Pancreas (tissue), 10 donors: ENCODE data around the gene KCNK6. TPM values are rescaled to one million over a fixed set of nuclear protein-coding genes. Genes with fewer than 3 reads are reported as not detected.
"Not testable (repeated sequence)": the region's sequence is repeated elsewhere in the genome, so short reads cannot be mapped to it uniquely, and the experiment has no call there.

Source experiments
- ATAC-seq, 4 donors: fragments of 200-7000 bp; cut with Tn5 transposase; one replicate each; pipeline versions ENCODE4 v1.8.0 to v1.9.1; 2020; ENCODE audit warnings: mild to moderate bottlenecking in 4 of 4, moderate library complexity in 4 of 4
- DNase-seq, 6 donors: peaks; one replicate each; pipeline ENCODE4 v3.0.0-alpha.2; 2020
- FAIRE-seq: peaks from 2 replicates; lab custom pipeline; 2012; peaks lifted over from hg19 to GRCh38; lab: Jason Lieb, UNC
- H3K27ac ChIP-seq, 4 donors: fragments of 200-600 bp; sonication (generic); 1 replicate in 3 of 4; 2 replicates in 1 of 4; pipeline versions ENCODE4 v1.5.0 to v1.8.0; 2020
- H3K27me3 ChIP-seq, 4 donors: fragments of 200-600 bp; one replicate each; pipeline ENCODE4 v1.8.0; 2021
- H3K36me3 ChIP-seq, 3 donors: fragments of 200-600 bp; sonication (generic) in 1 of 3; one replicate each; pipeline versions ENCODE4 v1.5.0 to v1.8.0; 2020 to 2021
- H3K4me1 ChIP-seq, 3 donors: fragments of 200-600 bp; one replicate each; pipeline ENCODE4 v1.8.0; 2021
- H3K4me3 ChIP-seq, 4 donors: fragments of 200-600 bp; sonication (generic) in 2 of 4; one replicate each; pipeline versions ENCODE4 v1.5.0 to v1.8.0; 2020 to 2021
- H3K9me3 ChIP-seq, 4 donors: fragments of 200-600 bp; one replicate each; pipeline ENCODE4 v1.8.0; 2021
- CTCF ChIP-seq, 4 donors: fragments of 200-600 bp; sonication (generic) in 3 of 4; IDR thresholded peaks; one replicate each; pipeline versions ENCODE4 v1.5.0 to v1.8.0; 2021; ENCODE audit warnings: antibody characterized with exemption in 4 of 4
- WGBS, 2 donors: extraction: QIAGEN DNeasy Blood & Tissue Kit; methylation state at CpG; one replicate each; pipeline ENCODE4 v1.1.7; 2013; 5-methylcytosine and 5-hydroxymethylcytosine counted together
- intact Hi-C, 3 donors: fragments of 100-400 bp; cut with DNase I; formaldehyde crosslinking; loops; one replicate each; pipeline versions ENCODE4 v1.11.1 to v1.14.2; 2022
- polyA plus RNA-seq, 2 donors: library from polyadenylated mRNA; stranded (reverse); fragments of 200-250 nt; gene quantifications; one replicate each; pipeline ENCODE4 v1.2.3, GENCODE V29; 2013
- total RNA-seq, 6 donors: library from RNA; stranded (reverse); fragmentation: NEBNext Ultra II Directional in 4 of 6; extraction: Animal tissue kit (Norgen Biotek cat#: 25700) in 4 of 6; gene quantifications; one replicate each; pipeline versions ENCODE4 v1.2.1 to v1.2.4, GENCODE V29; 2021 to 2023
- donor health status: healthy with polysubstance abuse.
- donor health status: DM: no; HTN: no; CAD: no; lungs with moderate emphysema.
- donor health status: DM: no; HTN: no; CAD: no.
- donor health status: control.
- donor health status: control.
- donor health status: Bipolar disorder and iron deficiency.
- donor health status: DM: yes; HTN: yes; CAD: no.
- donor health status: DM: no; HTN: no; CAD: no.
- donor health status: DM: no; HTN: no; CAD: no.
- donor health status: DM: yes; HTN: yes; CAD: no.

KCNK6 gene
- total and polyA plus RNA-seq, 8 donors, result 3.9 to 9.5 (median 6.5) TPM

- TF ChIP-seq CTCF (IDR thresholded peaks at IDR 0.05), result no peak
- 1 to 3% methylated on average over 65 to 68 of the region's 68 CpGs for WGBS, 2 donors
- DNase-seq (peak; percentile 68 to 89 (median 84)), ATAC-seq (peak; percentile 73 to 86 (median 82)), FAIRE-seq (no peak)
- H3K9me3 ChIP-seq, result no peaks in the 10 kb centered on the region
- peak overlapping the region in 2 of 4 donors; percentile 4 to 44 for H3K27ac ChIP-seq
- peaks cover 0 to 12% (median 0%) of the 10 kb centered on the region in 4 donors for H3K27me3 ChIP-seq
- H3K36me3 ChIP-seq, result no peaks in the 10 kb centered on the region
- intact Hi-C loops, result no loop called here
- H3K4me1 ChIP-seq, result peaks cover 0 to 2% (median 0%) of the 10 kb centered on the region in 3 donors
- H3K4me3 ChIP-seq, result peak overlapping the region; percentile 34 to 76 (median 52)
These were observed 42.7 kb downstream of the KCNK6 start for GRCh38 chr19:38362076-38362945.

- WGBS, 2 donors, result 66 to 69% methylated on average over 14 to 15 of the region's 16 CpGs
- peaks cover 0 to 12% (median 0%) of the 10 kb centered on the region in 4 donors for H3K27me3 ChIP-seq
- H3K36me3 ChIP-seq, H3K4me1 ChIP-seq, H3K9me3 ChIP-seq, ATAC-seq, intact Hi-C loops, DNase-seq, FAIRE-seq, H3K27ac ChIP-seq: not testable (repeated sequence)
- peak overlapping the region in 2 of 4 donors; percentile 50 to 76 for H3K4me3 ChIP-seq
These were observed 43.5 kb downstream of the KCNK6 start for GRCh38 chr19:38362946-38363688.

GRCh38 chr19:38367041-38367440 lies 47.4 kb downstream of the KCNK6 start:
- Histone ChIP-seq H3K36me3 (no peaks in the 10 kb centered on the region), H3K4me1 (no peaks in the 10 kb centered on the region), H3K4me3 (no peak overlapping the region), H3K9me3 (no peaks in the 10 kb centered on the region), H3K27ac (no peak overlapping the region), H3K27me3 (no peaks in the 10 kb centered on the region)
- WGBS, 2 donors, result 69 to 76% methylated on average over 12 of the region's 12 CpGs
- FAIRE-seq (no peak), DNase-seq (no peak), ATAC-seq (no peak)
- TF ChIP-seq CTCF (IDR thresholded peaks at IDR 0.05), result no peak
- intact Hi-C loops, result no loop called here

- Histone ChIP-seq H3K36me3 (no peaks in the 10 kb centered on the region), H3K27ac (no peak overlapping the region), H3K27me3 (no peaks in the 10 kb centered on the region), H3K4me1 (no peaks in the 10 kb centered on the region), H3K9me3 (no peaks in the 10 kb centered on the region), H3K4me3 (no peak overlapping the region)
- DNase-seq (no peak), FAIRE-seq (no peak), ATAC-seq (no peak)
- TF ChIP-seq CTCF (IDR thresholded peaks at IDR 0.05), result no peak
- 74 to 81% methylated on average over 2 of the region's 2 CpGs for WGBS, 2 donors
- intact Hi-C loops, result no loop called here
These were observed 49.9 kb downstream of the KCNK6 start for GRCh38 chr19:38369584-38369983.

GRCh38 chr19:38370299-38370698 lies 50.7 kb downstream of the KCNK6 start:
- no peak for FAIRE-seq
- DNase-seq, result no peak

More at GRCh38 chr19:38370299-38370698, 50.7 kb downstream of the KCNK6 start:
- intact Hi-C loops, result no loop called here
- Histone ChIP-seq H3K27ac (no peak overlapping the region), H3K9me3 (no peaks in the 10 kb centered on the region), H3K4me3 (no peak overlapping the region), H3K4me1 (no peaks in the 10 kb centered on the region), H3K27me3 (no peaks in the 10 kb centered on the region), H3K36me3 (no peaks in the 10 kb centered on the region)
- TF ChIP-seq CTCF (IDR thresholded peaks at IDR 0.05), result no peak
- ATAC-seq, result no peak
- 57 to 63% methylated on average over 12 of the region's 12 CpGs for WGBS, 2 donors
